GM12864 (cell line): ENCODE results near the gene HEATR5B.

Experiments
- DNase-seq: peaks from one replicate; pipeline ENCODE4 v3.0.0-alpha.2; 2011; ENCODE audit warnings: low read depth
- H3K4me3 ChIP-seq: 2 replicates; pipeline ENCODE4 v1.5.1; 2011; ENCODE audit warnings: mild to moderate bottlenecking, low read depth, low read length, control low read depth
- TF ChIP-seq, protein P1 (sequence below): IDR thresholded peaks from 2 replicates; pipeline ENCODE4 v1.5.1; 2011; ENCODE audit warnings: low read depth, mild to moderate bottlenecking, moderate library complexity, low read length, control low read depth, inconsistent platforms; ENCODE audit errors: missing control alignments

Gene HEATR5B

GRCh38 chr2:37052600-37053332 is 31.4 kb downstream of the HEATR5B start:
- H3K4me3 ChIP-seq, result no peak overlapping the region
- DNase-seq, result no peak
- TF ChIP-seq, protein P1, sequence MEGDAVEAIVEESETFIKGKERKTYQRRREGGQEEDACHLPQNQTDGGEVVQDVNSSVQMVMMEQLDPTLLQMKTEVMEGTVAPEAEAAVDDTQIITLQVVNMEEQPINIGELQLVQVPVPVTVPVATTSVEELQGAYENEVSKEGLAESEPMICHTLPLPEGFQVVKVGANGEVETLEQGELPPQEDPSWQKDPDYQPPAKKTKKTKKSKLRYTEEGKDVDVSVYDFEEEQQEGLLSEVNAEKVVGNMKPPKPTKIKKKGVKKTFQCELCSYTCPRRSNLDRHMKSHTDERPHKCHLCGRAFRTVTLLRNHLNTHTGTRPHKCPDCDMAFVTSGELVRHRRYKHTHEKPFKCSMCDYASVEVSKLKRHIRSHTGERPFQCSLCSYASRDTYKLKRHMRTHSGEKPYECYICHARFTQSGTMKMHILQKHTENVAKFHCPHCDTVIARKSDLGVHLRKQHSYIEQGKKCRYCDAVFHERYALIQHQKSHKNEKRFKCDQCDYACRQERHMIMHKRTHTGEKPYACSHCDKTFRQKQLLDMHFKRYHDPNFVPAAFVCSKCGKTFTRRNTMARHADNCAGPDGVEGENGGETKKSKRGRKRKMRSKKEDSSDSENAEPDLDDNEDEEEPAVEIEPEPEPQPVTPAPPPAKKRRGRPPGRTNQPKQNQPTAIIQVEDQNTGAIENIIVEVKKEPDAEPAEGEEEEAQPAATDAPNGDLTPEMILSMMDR, result no peak

DNA sequence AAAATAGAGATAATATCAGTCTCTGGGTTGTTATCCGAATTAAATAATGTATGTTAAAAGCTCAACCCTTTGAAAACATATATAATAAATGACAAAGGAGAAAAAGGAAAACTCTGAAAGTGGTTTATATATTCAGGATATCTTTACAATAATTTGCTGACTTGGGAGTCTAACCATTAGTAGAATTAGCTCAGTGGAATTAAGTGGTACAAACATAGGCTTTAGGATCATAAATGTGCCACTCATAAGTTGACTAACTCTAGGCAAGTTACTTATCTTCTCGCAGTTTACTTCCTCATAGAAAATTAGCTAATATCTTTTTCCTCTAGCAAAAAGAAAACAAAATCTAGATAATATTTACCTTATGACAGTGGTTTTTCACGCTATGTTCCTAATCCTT is 44.6 kb downstream of the HEATR5B start:
- no peak overlapping the region for H3K4me3 ChIP-seq
- DNase-seq, result no peak
- TF ChIP-seq, protein P1, result no peak

- TF ChIP-seq, protein P1, result no peak
- no peak overlapping the region for H3K4me3 ChIP-seq
- no peak for DNase-seq
Observed at GRCh38 chr2:37037771-37038170, 46.4 kb downstream of the HEATR5B start.

DNA sequence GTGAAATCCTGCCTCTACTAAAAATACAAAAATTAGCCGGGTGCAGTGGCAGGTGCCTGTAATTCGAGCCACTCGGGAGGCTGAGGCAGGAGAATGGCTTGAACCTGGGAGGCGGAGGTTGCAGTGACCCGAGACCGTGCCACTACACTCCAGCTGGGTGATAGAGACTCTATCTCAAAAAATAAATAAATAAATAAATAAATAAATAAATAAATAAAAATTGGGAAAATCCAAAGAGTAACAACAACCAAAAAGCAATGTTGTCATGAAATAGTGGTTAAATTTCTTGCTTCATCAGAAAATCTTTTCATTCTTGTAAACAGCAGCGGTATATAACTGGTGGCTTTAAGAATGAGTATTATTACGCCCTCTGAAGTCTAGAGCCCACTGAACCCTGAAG is 54.4 kb downstream of the HEATR5B start:
- DNase-seq, result no peak
- TF ChIP-seq, protein P1, result no peak

GRCh38 chr2:37026050-37026449 is 58.1 kb downstream of the HEATR5B start:
- TF ChIP-seq, protein P1, result peak; percentile 28
- DNase-seq, result no peak
- H3K4me3 ChIP-seq, result no peak overlapping the region

More for the DNA sequence above, 54.4 kb downstream of the HEATR5B start:
- no peak overlapping the region for H3K4me3 ChIP-seq

GRCh38 chr2:37020887-37021796 is 63.0 kb downstream of the HEATR5B start:
- no peak overlapping the region for H3K4me3 ChIP-seq
- TF ChIP-seq, protein P1, result no peak
- no peak for DNase-seq
